Common myeloid progenitor, CD34-positive (primary cell): ENCODE data around the gene CNTNAP3.
"Not testable (repeated sequence)": the region's sequence is repeated elsewhere in the genome, so short reads cannot be mapped to it uniquely, and the experiment has no call there.

Experiments used
- CTCF ChIA-PET: fragments of 350-600 bp; sonication (Branson Sonifier 250); formaldehyde crosslinking; loops from one replicate; lab custom pipeline; 2021; ENCODE audit warnings: antibody characterized with exemption; lab: Charles Lee
- POLR2A ChIA-PET: fragments of 350-600 bp; sonication (Branson Sonifier 250); formaldehyde crosslinking; loops from one replicate; lab custom pipeline; 2021; ENCODE audit warnings: antibody characterized with exemption; lab: Charles Lee
- DNase-seq, 3 donors: peaks; one replicate each; pipeline versions ENCODE4 v3.0.0 to v3.0.0-alpha.2; 2013
- H3K27ac ChIP-seq, 2 experiments: 1 replicate in 1 of 2; 2 replicates in 1 of 2; pipeline ENCODE4 v1.7.0; 2013; ENCODE audit warnings: inconsistent platforms in 2 of 2, low read length in 2 of 2, mild to moderate bottlenecking in 2 of 2, low read depth in 1 of 2, moderate library complexity in 1 of 2; ENCODE audit not compliant: severe bottlenecking in 2 of 2, insufficient read depth in 1 of 2, poor library complexity in 1 of 2
- H3K27me3 ChIP-seq, 5 experiments: replicated peaks in 2 of 5; 1 replicate in 3 of 5; 2 replicates in 2 of 5; pipeline versions ENCODE4 v1.6.1 to v1.7.0; 2013; ENCODE audit warnings: low read length in 4 of 5, mild to moderate bottlenecking in 2 of 5, moderate library complexity in 2 of 5, inconsistent platforms in 1 of 5; ENCODE audit not compliant: insufficient read depth in 5 of 5, control insufficient read depth in 4 of 5
- H3K36me3 ChIP-seq, 4 experiments: 1 replicate in 2 of 4; 2 replicates in 2 of 4; pipeline versions ENCODE4 v1.6.1 to v1.7.0; 2013; ENCODE audit warnings: low read length in 3 of 4, control low read depth in 1 of 4, mild to moderate bottlenecking in 1 of 4; ENCODE audit not compliant: control insufficient read depth in 4 of 4, insufficient read depth in 4 of 4
- H3K4me1 ChIP-seq, 4 experiments: 1 replicate in 3 of 4; 2 replicates in 1 of 4; pipeline versions ENCODE4 v1.6.1 to v1.7.1; 2013; ENCODE audit warnings: low read length in 3 of 4, mild to moderate bottlenecking in 3 of 4, control low read depth in 1 of 4, inconsistent platforms in 1 of 4, moderate library complexity in 1 of 4; ENCODE audit not compliant: control insufficient read depth in 4 of 4, insufficient read depth in 4 of 4; ENCODE audit errors: control extremely low read depth in 1 of 4
- H3K4me3 ChIP-seq, 7 experiments: 1 replicate in 4 of 7; 2 replicates in 3 of 7; pipeline versions ENCODE4 v1.5.1 to v1.7.0; 2013; ENCODE audit warnings: mild to moderate bottlenecking in 7 of 7, low read length in 6 of 7, moderate library complexity in 6 of 7, inconsistent platforms in 2 of 7, low read depth in 2 of 7, control low read depth in 1 of 7; ENCODE audit not compliant: insufficient read depth in 4 of 7, control insufficient read depth in 1 of 7; ENCODE audit errors: extremely low read depth in 1 of 7
- H3K9me3 ChIP-seq, 5 experiments: 1 replicate in 4 of 5; 2 replicates in 1 of 5; pipeline versions ENCODE4 v1.6.1 to v1.7.1; 2013; ENCODE audit warnings: low read length in 4 of 5, mild to moderate bottlenecking in 2 of 5, inconsistent platforms in 1 of 5, low read depth in 1 of 5, moderate library complexity in 1 of 5; ENCODE audit not compliant: control insufficient read depth in 4 of 5, insufficient read depth in 2 of 5; ENCODE audit errors: control extremely low read depth in 1 of 5
- WGBS: methylation state at CpG from one replicate; pipeline ENCODE4 v1.1.5; 2013; ENCODE audit not compliant: insufficient coverage; 5-methylcytosine and 5-hydroxymethylcytosine counted together

Gene CNTNAP3

GRCh38 chr9:39073537-39073936 is 214.4 kb downstream of the CNTNAP3 start:
- CTCF ChIA-PET, H3K4me3 ChIP-seq, H3K36me3 ChIP-seq, H3K4me1 ChIP-seq, DNase-seq, POLR2A ChIA-PET, H3K27me3 ChIP-seq, H3K27ac ChIP-seq, H3K9me3 ChIP-seq: not testable (repeated sequence)
- WGBS: 89% methylated on average over 3 of the region's 8 CpGs

- H3K27ac ChIP-seq, H3K4me1 ChIP-seq, DNase-seq, H3K36me3 ChIP-seq, CTCF ChIA-PET, H3K9me3 ChIP-seq, H3K4me3 ChIP-seq, H3K27me3 ChIP-seq, POLR2A ChIA-PET: not testable (repeated sequence)
- WGBS: 88% methylated on average over 4 of the region's 5 CpGs
These were observed 220.3 kb downstream of the CNTNAP3 start for GRCh38 chr9:39067683-39068082.

- H3K4me3 ChIP-seq, POLR2A ChIA-PET, CTCF ChIA-PET, DNase-seq, H3K27ac ChIP-seq, H3K36me3 ChIP-seq, H3K4me1 ChIP-seq, H3K9me3 ChIP-seq, H3K27me3 ChIP-seq: not testable (repeated sequence)
- no CpG with 5 or more reads among the region's 5 CpGs for WGBS
These were observed 225.0 kb downstream of the CNTNAP3 start for GRCh38 chr9:39062966-39063365.

GRCh38 chr9:39054453-39054852 is 233.5 kb downstream of the CNTNAP3 start:
- H3K27me3 ChIP-seq, POLR2A ChIA-PET, H3K4me3 ChIP-seq, H3K9me3 ChIP-seq, H3K27ac ChIP-seq, H3K4me1 ChIP-seq, CTCF ChIA-PET, DNase-seq, H3K36me3 ChIP-seq: not testable (repeated sequence)
- WGBS: no CpG with 5 or more reads among the region's 8 CpGs

GRCh38 chr9:39046833-39047232 is 241.1 kb downstream of the CNTNAP3 start:
- POLR2A ChIA-PET, CTCF ChIA-PET: not testable (repeated sequence)
- WGBS: no CpG with 5 or more reads among the region's 3 CpGs

GRCh38 chr9:39042352-39042803 is 245.6 kb downstream of the CNTNAP3 start:
- POLR2A ChIA-PET, H3K27ac ChIP-seq, H3K27me3 ChIP-seq, H3K36me3 ChIP-seq, H3K4me1 ChIP-seq, H3K9me3 ChIP-seq, H3K4me3 ChIP-seq, CTCF ChIA-PET, DNase-seq: not testable (repeated sequence)
- WGBS: 93% methylated on average over 26 of the region's 27 CpGs

More at GRCh38 chr9:39046833-39047232, 241.1 kb downstream of the CNTNAP3 start:
- DNase-seq, H3K27ac ChIP-seq, H3K9me3 ChIP-seq, H3K4me3 ChIP-seq, H3K27me3 ChIP-seq, H3K36me3 ChIP-seq, H3K4me1 ChIP-seq: not testable (repeated sequence)

GRCh38 chr9:39041774-39042173 is 246.2 kb downstream of the CNTNAP3 start:
- H3K9me3 ChIP-seq, H3K27ac ChIP-seq, H3K4me3 ChIP-seq, H3K36me3 ChIP-seq, H3K4me1 ChIP-seq, DNase-seq, CTCF ChIA-PET, H3K27me3 ChIP-seq, POLR2A ChIA-PET: not testable (repeated sequence)
- 95% methylated on average over 7 of the region's 10 CpGs for WGBS
